HG03103 (cell line): ENCODE results near the gene OR13J1.
A peak's percentile ranks its signal among the peaks of the same experiment; 100 is the strongest.

Source experiments
- ATAC-seq: cut with Tn5 transposase; IDR thresholded peaks from one replicate; pipeline ENCODE4 v1.9.1; 2021; ENCODE audit warnings: low read depth; ENCODE audit not compliant: unreplicated experiment

The OR13J1 gene

GRCh38 chr9:35835216-35835632 is 35.0 kb downstream of the OR13J1 start:
- ATAC-seq = no peak

- ATAC-seq = no peak
These were observed 35.7 kb downstream of the OR13J1 start for GRCh38 chr9:35834260-35835215.

- no peak for ATAC-seq
These were observed 37.4 kb downstream of the OR13J1 start for GRCh38 chr9:35832814-35833213.

- no peak for ATAC-seq
These were observed 39.2 kb downstream of the OR13J1 start for GRCh38 chr9:35831040-35831439.

GRCh38 chr9:35829764-35830096 is 40.5 kb downstream of the OR13J1 start:
- no peak for ATAC-seq

GRCh38 chr9:35829084-35829763 is 41.0 kb downstream of the OR13J1 start, which contains the start of gene TMEM8B:
TSS of gene TMEM8B (plus strand) at chr9:35829228. CDS start at chr9:35829448, 220 bp downstream.
- peak; percentile 71 for ATAC-seq

- no peak for ATAC-seq
These were observed 41.5 kb downstream of the OR13J1 start, which contains the start of gene FAM221B for GRCh38 chr9:35828716-35829083. TSS of gene FAM221B (minus strand) at chr9:35828732. CDS start at chr9:35826161, 2,571 bp downstream.

GRCh38 chr9:35827486-35827885 is 42.7 kb downstream of the OR13J1 start:
- no peak for ATAC-seq

GRCh38 chr9:35826071-35826701 is 44.0 kb downstream of the OR13J1 start:
- ATAC-seq = peak; percentile 39

GRCh38 chr9:35822926-35823325 is 47.3 kb downstream of the OR13J1 start:
- ATAC-seq = no peak

- no peak for ATAC-seq
These were observed 50.1 kb downstream of the OR13J1 start for GRCh38 chr9:35820076-35820475.
